ENCODE measurements around the gene TMEM63C.

The TMEM63C gene

GRCh38 chr14:77217551-77217950 lies 36.0 kb downstream of the TMEM63C start:
- H3K27ac ChIP-seq (ENCODE audit: low read depth, low read length), result no peak overlapping the region
- no peak overlapping the region for H3K4me2 ChIP-seq (ENCODE audit: low read depth, low read length, poor library complexity, severe bottlenecking)
- no peak overlapping the region for H2AFZ ChIP-seq (ENCODE audit: low read depth, low read length, severe bottlenecking)
- no peaks in the 10 kb centered on the region for H3K27me3 ChIP-seq (ENCODE audit: low read length)
- no peak overlapping the region for H3K4me3 ChIP-seq (ENCODE audit: insufficient read depth, low read length, poor library complexity, severe bottlenecking)
- no peaks in the 10 kb centered on the region for H4K20me1 ChIP-seq (ENCODE audit: low read depth, low read length)
- no peaks in the 10 kb centered on the region for H3K36me3 ChIP-seq (ENCODE audit: low read length)
- H3K9me2 ChIP-seq (replicated peaks; ENCODE audit: insufficient read depth, low read length), result no peaks in the 10 kb centered on the region
- H3K9me3 ChIP-seq (ENCODE audit: insufficient read depth, low read length), result no peaks in the 10 kb centered on the region
- no peak overlapping the region for H3K9ac ChIP-seq (ENCODE audit: low read length)
- no peaks in the 10 kb centered on the region for H3K79me2 ChIP-seq (ENCODE audit: insufficient read depth, low read length)
- no peaks in the 10 kb centered on the region for H3F3A ChIP-seq (ENCODE audit: insufficient read depth)
- TF ChIP-seq CTCF (IDR thresholded peaks at IDR 0.05; ENCODE audit: insufficient read depth, low read length, poor library complexity, severe bottlenecking), result no peak

- TF ChIP-seq EZH2phosphoT487 (conservative IDR thresholded peaks at IDR 0.05; ENCODE audit: low read length), result no peak
- TF ChIP-seq CTCF (IDR thresholded peaks at IDR 0.05; ENCODE audit: insufficient read depth, low read length, poor library complexity, severe bottlenecking), result no peak
- no peaks in the 10 kb centered on the region for H3K9me3 ChIP-seq (ENCODE audit: insufficient read depth, low read length)
- no peak overlapping the region for H3K9ac ChIP-seq (ENCODE audit: low read length)
- no peaks in the 10 kb centered on the region for H3K27me3 ChIP-seq (ENCODE audit: low read length)
- no peaks in the 10 kb centered on the region for H3K9me2 ChIP-seq (replicated peaks; ENCODE audit: insufficient read depth, low read length)
- no peak overlapping the region for H3K27ac ChIP-seq (ENCODE audit: low read depth, low read length)
- H3K4me2 ChIP-seq (ENCODE audit: low read depth, low read length, poor library complexity, severe bottlenecking), result no peak overlapping the region
- no peaks in the 10 kb centered on the region for H3K79me2 ChIP-seq (ENCODE audit: insufficient read depth, low read length)
- no peaks in the 10 kb centered on the region for H4K20me1 ChIP-seq (ENCODE audit: low read depth, low read length)
- H2AFZ ChIP-seq (ENCODE audit: low read depth, low read length, severe bottlenecking), result no peak overlapping the region
- H3F3A ChIP-seq (ENCODE audit: insufficient read depth), result no peaks in the 10 kb centered on the region
- H3K4me3 ChIP-seq (ENCODE audit: insufficient read depth, low read length, poor library complexity, severe bottlenecking), result no peak overlapping the region
- H3K36me3 ChIP-seq (ENCODE audit: low read length), result no peaks in the 10 kb centered on the region
Observed at GRCh38 chr14:77219591-77219990, 38.0 kb downstream of the TMEM63C start.

- H4K20me1 ChIP-seq (ENCODE audit: low read depth, low read length), result no peaks in the 10 kb centered on the region
- H2AFZ ChIP-seq (ENCODE audit: low read depth, low read length, severe bottlenecking), result no peak overlapping the region
- H3K27ac ChIP-seq (ENCODE audit: low read depth, low read length), result no peak overlapping the region
- H3K9me3 ChIP-seq (ENCODE audit: insufficient read depth, low read length), result no peaks in the 10 kb centered on the region
- H3K79me2 ChIP-seq (ENCODE audit: insufficient read depth, low read length), result no peaks in the 10 kb centered on the region
- no peak overlapping the region for H3K4me2 ChIP-seq (ENCODE audit: low read depth, low read length, poor library complexity, severe bottlenecking)
- H3K36me3 ChIP-seq (ENCODE audit: low read length), result no peaks in the 10 kb centered on the region
- H3F3A ChIP-seq (ENCODE audit: insufficient read depth), result no peaks in the 10 kb centered on the region
- H3K9ac ChIP-seq (ENCODE audit: low read length), result no peak overlapping the region
- H3K27me3 ChIP-seq (ENCODE audit: low read length), result no peaks in the 10 kb centered on the region
- TF ChIP-seq EZH2phosphoT487 (conservative IDR thresholded peaks at IDR 0.05; ENCODE audit: low read length) (no peak), CTCF (IDR thresholded peaks at IDR 0.05; ENCODE audit: insufficient read depth, low read length, poor library complexity, severe bottlenecking) (no peak)
- no peak overlapping the region for H3K4me3 ChIP-seq (ENCODE audit: insufficient read depth, low read length, poor library complexity, severe bottlenecking)
- H3K9me2 ChIP-seq (replicated peaks; ENCODE audit: insufficient read depth, low read length), result no peaks in the 10 kb centered on the region
Observed at GRCh38 chr14:77220246-77221017, 38.8 kb downstream of the TMEM63C start.
